ENCODE results near the gene SPATA31E1.

SPATA31E1 gene

DNA sequence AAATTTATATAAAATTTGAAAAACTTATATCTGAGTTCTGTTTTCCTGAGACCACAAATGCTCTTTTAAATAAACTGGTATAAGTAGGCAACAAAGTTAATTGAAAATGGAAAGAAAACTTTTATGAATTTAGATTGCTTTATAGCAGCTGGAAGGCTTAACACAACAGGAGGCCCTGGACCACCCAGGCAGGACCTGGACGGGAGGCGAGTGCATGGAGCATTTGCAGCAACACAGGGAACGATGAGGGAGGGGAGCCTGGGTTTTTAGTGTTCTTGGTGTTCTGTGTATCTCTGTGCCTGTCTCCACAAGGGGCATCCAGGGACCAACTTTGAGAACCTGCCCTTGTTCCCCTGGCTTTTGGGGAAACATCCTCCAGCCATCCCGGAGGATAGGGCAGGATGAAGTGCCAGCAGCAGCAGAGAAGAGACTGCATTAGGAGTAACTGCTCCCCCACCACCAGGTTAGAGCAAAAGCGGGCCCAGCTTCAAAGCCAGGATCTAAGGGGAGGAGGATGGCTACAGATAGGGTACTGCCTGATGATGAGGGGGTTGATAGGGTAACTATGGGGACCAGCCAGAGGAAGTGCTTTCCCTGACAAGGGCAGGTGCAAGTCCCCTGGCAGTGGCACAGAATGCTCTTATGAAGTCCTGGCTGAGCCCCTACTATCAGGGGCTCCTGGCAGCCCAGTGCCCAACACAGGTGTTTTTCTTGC is 6.7 kb upstream of the SPATA31E1 start:
- Histone ChIP-seq H3K4me3 (ENCODE audit: low read depth, low read length, poor library complexity, severe bottlenecking) (no peak overlapping the region), H3F3A (ENCODE audit: insufficient read depth, low read length) (no peaks in the 10 kb centered on the region), H3K36me3 (ENCODE audit: insufficient read depth, low read length) (no peaks in the 10 kb centered on the region), H3K27me3 (ENCODE audit: insufficient read depth, low read length) (no peaks in the 10 kb centered on the region), H3K9me2 (ENCODE audit: low read depth, low read length) (no peaks in the 10 kb centered on the region), H3K79me2 (ENCODE audit: insufficient read depth, low read length) (no peaks in the 10 kb centered on the region), H2AFZ (ENCODE audit: low read length) (no peak overlapping the region), H3K9me3 (ENCODE audit: low read length) (no peaks in the 10 kb centered on the region), H3K4me2 (ENCODE audit: low read length) (no peak overlapping the region), H3K4me1 (ENCODE audit: insufficient read depth, low read length, severe bottlenecking) (no peaks in the 10 kb centered on the region), H4K20me1 (ENCODE audit: insufficient read depth, low read length) (no peaks in the 10 kb centered on the region), H3K27ac (ENCODE audit: low read depth, low read length, poor library complexity, severe bottlenecking) (no peak overlapping the region), H3K9ac (ENCODE audit: low read length) (no peak overlapping the region)
- no peak for TF ChIP-seq EZH2 (IDR thresholded peaks at IDR 0.05; ENCODE audit: borderline replicate concordance, low read length)
- TF ChIP-seq, protein P1, sequence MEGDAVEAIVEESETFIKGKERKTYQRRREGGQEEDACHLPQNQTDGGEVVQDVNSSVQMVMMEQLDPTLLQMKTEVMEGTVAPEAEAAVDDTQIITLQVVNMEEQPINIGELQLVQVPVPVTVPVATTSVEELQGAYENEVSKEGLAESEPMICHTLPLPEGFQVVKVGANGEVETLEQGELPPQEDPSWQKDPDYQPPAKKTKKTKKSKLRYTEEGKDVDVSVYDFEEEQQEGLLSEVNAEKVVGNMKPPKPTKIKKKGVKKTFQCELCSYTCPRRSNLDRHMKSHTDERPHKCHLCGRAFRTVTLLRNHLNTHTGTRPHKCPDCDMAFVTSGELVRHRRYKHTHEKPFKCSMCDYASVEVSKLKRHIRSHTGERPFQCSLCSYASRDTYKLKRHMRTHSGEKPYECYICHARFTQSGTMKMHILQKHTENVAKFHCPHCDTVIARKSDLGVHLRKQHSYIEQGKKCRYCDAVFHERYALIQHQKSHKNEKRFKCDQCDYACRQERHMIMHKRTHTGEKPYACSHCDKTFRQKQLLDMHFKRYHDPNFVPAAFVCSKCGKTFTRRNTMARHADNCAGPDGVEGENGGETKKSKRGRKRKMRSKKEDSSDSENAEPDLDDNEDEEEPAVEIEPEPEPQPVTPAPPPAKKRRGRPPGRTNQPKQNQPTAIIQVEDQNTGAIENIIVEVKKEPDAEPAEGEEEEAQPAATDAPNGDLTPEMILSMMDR (IDR thresholded peaks at IDR 0.05; ENCODE audit: low read length), result no peak

DNA sequence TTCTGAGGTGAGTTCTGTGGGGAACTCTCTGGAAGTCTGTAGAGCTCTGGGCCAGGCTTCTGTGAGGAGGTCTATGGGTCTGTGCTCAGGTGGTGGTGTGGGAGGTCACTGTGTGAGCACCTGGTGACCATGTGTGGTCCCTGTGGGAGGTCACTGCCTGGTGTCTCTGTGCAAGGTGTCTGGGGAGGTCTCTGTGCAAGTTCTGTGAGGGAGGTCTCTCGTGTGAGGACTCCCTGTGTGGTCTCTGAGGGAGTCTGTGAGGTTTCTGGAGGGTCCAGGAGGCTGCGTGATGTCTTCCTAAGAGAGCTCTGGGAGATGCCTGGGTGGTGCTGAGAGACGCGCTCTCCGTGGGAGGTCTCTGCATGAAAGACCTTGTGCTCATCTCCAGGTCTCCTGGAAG is 6.0 kb upstream of the SPATA31E1 start:
- H3K27me3 ChIP-seq (ENCODE audit: insufficient read depth, low read length), result no peaks in the 10 kb centered on the region

DNA sequence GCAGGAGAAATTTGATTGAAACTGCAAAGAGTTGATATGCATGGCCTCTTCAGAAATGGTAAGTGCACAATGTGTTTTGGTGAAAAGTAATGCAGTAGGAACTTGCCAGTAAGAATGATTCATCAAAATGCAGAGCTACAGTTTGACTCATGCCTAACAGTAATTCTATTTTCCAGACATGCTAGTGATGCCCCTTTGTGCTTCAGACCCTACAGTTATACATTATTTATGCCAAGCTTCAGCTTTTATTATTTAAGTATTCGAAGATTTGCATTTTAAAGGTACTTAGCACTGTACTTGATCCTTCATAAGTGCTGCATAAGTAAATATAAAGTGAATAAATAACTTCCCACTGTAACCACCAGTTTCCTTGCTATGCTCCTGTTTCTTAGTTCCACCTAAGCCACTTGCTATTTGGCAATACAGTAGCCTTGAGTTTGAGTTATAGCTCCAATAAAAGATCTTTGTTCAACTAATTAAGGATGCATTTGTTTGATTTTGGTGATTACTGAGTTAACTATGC is 3.6 kb upstream of the SPATA31E1 start:
- no peak overlapping the region for H3K27ac ChIP-seq (ENCODE audit: low read depth, low read length, poor library complexity, severe bottlenecking)
- H3K4me3 ChIP-seq (ENCODE audit: low read depth, low read length, poor library complexity, severe bottlenecking), result no peak overlapping the region
- no peaks in the 10 kb centered on the region for H3K79me2 ChIP-seq (ENCODE audit: insufficient read depth, low read length)
- TF ChIP-seq, protein P1 (IDR thresholded peaks at IDR 0.05; ENCODE audit: low read length), result no peak
- TF ChIP-seq EZH2 (IDR thresholded peaks at IDR 0.05; ENCODE audit: borderline replicate concordance, low read length), result no peak
- no peaks in the 10 kb centered on the region for H3K27me3 ChIP-seq (ENCODE audit: insufficient read depth, low read length)
- no peaks in the 10 kb centered on the region for H3K9me2 ChIP-seq (ENCODE audit: low read depth, low read length)
- no peak overlapping the region for H2AFZ ChIP-seq (ENCODE audit: low read length)
- H4K20me1 ChIP-seq (ENCODE audit: insufficient read depth, low read length), result no peaks in the 10 kb centered on the region
- H3K4me1 ChIP-seq (ENCODE audit: insufficient read depth, low read length, severe bottlenecking), result no peaks in the 10 kb centered on the region
- H3K36me3 ChIP-seq (ENCODE audit: insufficient read depth, low read length), result no peaks in the 10 kb centered on the region
- no peak overlapping the region for H3K4me2 ChIP-seq (ENCODE audit: low read length)
- H3K9ac ChIP-seq (ENCODE audit: low read length), result no peak overlapping the region
- no peaks in the 10 kb centered on the region for H3F3A ChIP-seq (ENCODE audit: insufficient read depth, low read length)
- no peaks in the 10 kb centered on the region for H3K9me3 ChIP-seq (ENCODE audit: low read length)

More for the DNA sequence above, 6.0 kb upstream of the SPATA31E1 start:
- Histone ChIP-seq H3K27ac (ENCODE audit: low read depth, low read length, poor library complexity, severe bottlenecking) (no peak overlapping the region), H3K9me2 (ENCODE audit: low read depth, low read length) (no peaks in the 10 kb centered on the region), H3K4me2 (ENCODE audit: low read length) (no peak overlapping the region), H3K9me3 (ENCODE audit: low read length) (no peaks in the 10 kb centered on the region), H3K4me3 (ENCODE audit: low read depth, low read length, poor library complexity, severe bottlenecking) (no peak overlapping the region), H3K4me1 (ENCODE audit: insufficient read depth, low read length, severe bottlenecking) (no peaks in the 10 kb centered on the region), H3K36me3 (ENCODE audit: insufficient read depth, low read length) (no peaks in the 10 kb centered on the region), H2AFZ (ENCODE audit: low read length) (no peak overlapping the region), H3K79me2 (ENCODE audit: insufficient read depth, low read length) (no peaks in the 10 kb centered on the region), H4K20me1 (ENCODE audit: insufficient read depth, low read length) (no peaks in the 10 kb centered on the region), H3F3A (ENCODE audit: insufficient read depth, low read length) (no peaks in the 10 kb centered on the region), H3K9ac (ENCODE audit: low read length) (no peak overlapping the region)
- TF ChIP-seq EZH2 (IDR thresholded peaks at IDR 0.05; ENCODE audit: borderline replicate concordance, low read length), result no peak
- TF ChIP-seq, protein P1 (IDR thresholded peaks at IDR 0.05; ENCODE audit: low read length), result no peak

All from OCI-LY1 (cell line).